GM19395 (cell line): ENCODE measurements around the gene QRICH1.
"Not testable (repeated sequence)": the region's sequence is repeated elsewhere in the genome, so short reads cannot be mapped to it uniquely, and the experiment has no call there.

Experiments
- ATAC-seq: cut with Tn5 transposase; IDR thresholded peaks from one replicate; pipeline ENCODE4 v1.9.1; 2021; ENCODE audit warnings: mild to moderate bottlenecking, moderate library complexity; ENCODE audit not compliant: unreplicated experiment

Gene QRICH1

DNA sequence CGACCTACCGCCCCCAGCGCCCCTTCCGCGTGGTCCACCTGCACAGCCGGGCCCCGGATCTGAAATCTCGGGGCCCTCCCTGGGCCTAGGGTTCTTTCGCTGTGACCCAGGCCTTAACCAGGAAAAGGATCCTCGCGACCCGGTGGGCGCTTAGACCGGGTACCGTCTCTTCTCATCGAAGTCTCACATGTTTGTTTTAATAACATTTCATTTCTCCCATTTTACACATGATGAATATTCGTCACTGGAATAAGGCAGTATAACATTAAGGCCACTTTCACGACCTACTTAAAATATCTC, 75.2 kb downstream of the QRICH1 start:
- no peak for ATAC-seq

DNA sequence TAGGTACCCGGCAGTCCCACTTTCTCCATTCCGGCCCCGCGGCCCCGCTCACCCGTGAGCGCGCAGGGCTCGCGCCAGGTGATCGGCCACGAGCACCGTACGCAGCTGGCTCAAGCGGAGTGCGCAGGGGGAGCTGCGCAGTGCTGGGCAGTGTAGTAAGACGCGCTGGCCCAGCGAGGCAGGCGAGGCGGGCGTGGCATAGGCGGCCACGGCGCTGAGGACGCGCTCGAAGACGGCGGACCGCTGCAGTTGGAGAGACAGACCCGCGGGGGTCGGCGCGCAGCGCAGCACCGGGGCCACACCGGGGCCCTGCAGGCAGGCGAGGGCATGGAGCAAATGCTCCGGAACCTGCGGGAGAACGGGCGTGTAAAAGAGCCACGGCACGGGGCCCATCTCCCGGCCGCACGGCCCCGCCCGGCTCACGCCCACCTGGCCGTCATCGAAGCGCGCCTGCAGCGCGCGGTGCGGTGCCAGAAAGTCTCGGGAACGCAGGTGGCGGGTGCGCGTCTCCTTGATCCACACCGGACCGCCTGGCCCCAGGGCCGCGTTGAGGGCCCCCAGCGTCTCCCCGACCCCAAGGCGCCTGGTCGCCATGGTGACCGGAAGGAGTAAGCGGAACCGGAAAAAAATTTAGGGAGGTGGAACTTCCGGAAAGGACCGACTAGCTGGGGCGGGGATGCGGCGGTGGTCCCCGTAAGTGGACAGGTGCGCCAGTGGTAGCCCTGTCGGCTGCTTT, 75.7 kb downstream of the QRICH1 start, which contains the start of gene DALRD3:
DALRD3 (minus strand) TSS at position 610 of the 736 bp plus-strand sequence; CDS start at position 594, 16 bp downstream.
- no peak for ATAC-seq

DNA sequence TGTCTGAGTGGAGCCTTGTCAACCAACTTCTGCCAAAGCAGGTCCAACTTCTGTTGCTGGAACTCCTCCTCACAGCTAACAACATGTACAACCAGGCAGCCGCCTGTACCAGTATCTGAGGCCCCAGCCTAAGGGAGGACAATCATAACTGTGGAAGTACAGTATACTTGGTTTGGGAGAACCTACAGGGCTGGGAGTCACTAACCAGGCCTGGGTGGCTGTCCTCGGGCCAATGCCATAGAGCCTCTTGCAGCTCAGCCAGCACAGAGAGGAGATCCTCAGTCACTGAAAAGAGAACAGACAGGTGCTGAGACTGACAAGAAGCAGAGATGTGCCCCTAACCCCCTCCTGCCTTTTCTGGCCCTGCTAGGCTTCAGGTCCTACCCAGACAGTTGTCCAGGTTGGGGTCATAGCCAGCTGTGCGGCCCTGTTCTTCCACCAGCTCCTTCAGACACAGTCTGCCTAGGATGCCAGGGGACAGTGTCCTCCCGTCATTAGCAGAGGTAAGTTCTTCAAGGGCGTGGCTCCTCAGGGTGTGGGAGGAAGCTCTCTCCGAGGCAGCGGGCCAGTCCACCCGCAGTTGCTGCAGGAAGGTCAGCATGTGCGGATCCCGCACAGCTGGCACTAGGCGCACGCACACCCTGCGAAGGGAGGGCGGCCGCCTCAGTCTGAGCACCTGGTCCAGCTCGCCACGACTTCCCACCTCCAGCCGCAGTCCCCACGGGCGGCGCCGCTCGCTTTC, 76.5 kb downstream of the QRICH1 start:
- no peak for ATAC-seq

DNA sequence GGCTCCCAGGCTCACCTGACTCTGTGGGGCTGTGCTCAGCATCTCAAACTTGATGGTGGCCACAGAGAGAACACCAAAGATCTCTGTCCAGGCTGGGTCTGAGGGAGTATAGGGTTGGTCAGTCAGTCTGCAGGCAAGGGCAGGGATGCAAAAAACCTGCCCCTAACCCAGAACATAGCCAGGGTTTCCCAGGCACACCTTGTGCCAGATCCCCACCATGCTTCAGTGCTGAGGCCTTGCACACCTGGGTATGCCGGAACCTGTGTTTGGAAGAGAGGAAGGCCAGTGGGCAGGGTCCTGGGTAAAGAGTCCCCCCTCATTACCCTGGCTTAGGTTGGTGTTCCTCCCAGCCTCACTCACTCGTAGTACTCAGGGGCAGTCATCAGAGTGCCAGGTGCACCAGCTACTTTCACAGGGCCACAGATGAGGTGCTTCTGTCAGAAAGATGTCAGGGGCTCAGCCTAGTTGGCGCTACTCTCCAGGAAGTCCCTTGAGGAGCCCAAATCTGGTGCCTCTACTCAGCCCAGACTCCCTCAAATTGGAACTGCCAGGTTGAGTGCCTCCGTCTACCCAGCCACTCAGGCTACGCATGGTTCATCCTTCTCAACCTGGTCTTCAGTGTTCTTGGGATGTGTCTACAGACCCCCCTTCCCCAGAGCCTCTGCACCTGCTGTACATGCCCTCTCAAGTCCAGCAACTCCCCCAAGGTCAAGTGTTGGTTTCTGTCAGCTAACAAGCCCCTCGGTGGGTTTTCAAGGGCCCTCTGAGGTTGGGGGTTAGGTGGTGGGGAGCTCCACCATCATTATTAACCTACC, 77.2 kb downstream of the QRICH1 start:
- no peak for ATAC-seq

DNA sequence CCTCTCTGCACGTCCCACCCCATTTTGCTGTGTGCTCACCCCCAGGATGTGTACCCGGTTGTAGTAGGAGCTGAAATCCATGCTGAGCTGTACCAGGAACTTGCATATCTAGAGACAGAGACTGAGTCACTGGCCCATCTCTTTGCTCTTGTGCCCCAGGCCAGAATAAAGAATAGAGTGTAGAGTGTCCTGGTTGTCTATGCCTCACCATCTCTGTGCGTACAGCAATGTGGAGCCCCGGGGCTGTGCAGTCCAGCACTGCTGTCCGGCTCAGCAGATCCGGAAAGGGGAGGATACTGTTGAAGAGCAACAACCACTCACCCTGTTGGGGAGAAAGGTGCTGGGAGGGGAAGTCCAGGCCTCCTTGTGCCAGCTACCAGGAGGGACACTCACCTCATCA, 78.1 kb downstream of the QRICH1 start:
- no peak for ATAC-seq

DNA sequence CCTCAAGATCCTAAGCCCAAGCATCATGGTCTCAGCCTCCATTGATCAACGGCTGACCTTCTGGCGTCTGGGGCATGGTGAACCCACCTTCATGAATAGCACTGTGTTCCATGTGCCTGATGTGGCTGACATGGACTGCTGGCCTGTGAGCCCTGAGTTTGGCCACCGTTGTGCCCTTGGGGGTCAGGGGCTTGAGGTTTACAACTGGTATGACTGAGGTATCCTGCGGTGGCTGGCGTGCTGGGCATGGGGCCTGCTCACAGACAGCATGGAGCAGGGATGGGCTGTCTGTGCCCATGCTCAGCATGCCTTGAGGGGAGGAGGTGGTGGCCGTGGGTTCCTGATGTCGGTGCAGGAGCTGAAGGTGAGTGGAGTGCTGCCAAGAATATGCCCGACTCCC, 78.8 kb downstream of the QRICH1 start:
- no peak for ATAC-seq

DNA sequence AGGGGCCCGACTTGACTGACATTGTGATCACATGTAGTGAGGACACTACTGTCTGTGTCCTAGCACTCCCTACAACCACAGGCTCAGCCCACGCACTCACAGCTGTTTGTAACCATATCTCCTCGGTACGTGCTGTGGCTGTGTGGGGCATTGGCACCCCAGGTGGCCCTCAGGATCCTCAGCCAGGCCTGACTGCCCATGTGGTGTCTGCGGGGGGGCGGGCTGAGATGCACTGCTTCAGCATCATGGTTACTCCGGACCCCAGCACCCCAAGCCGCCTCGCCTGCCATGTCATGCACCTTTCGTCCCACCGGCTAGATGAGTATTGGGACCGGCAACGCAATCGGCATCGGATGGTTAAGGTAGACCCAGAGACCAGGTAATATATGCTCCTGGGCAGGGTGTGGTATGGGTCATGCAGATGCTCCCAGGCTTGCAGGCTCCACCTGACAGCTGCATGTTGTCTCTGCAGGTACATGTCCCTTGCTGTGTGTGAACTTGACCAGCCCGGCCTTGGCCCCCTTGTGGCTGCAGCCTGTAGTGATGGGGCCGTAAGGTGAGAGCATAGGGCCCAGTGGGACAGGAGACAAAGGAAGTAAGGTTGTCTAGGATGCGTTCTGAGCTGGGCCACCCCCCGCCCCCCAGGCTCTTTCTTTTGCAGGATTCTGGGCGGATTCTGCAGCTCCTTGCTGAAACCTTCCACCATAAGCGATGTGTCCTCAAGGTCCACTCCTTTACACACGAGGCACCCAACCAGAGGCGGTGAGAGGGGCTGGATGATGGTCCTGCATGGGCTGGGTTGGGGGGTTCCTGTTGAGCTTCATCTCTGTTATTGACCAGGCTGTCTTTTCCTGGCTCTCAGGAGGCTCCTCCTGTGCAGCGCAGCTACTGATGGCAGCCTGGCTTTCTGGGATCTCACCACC, 79.9 kb downstream of the QRICH1 start:
- ATAC-seq: no peak

DNA sequence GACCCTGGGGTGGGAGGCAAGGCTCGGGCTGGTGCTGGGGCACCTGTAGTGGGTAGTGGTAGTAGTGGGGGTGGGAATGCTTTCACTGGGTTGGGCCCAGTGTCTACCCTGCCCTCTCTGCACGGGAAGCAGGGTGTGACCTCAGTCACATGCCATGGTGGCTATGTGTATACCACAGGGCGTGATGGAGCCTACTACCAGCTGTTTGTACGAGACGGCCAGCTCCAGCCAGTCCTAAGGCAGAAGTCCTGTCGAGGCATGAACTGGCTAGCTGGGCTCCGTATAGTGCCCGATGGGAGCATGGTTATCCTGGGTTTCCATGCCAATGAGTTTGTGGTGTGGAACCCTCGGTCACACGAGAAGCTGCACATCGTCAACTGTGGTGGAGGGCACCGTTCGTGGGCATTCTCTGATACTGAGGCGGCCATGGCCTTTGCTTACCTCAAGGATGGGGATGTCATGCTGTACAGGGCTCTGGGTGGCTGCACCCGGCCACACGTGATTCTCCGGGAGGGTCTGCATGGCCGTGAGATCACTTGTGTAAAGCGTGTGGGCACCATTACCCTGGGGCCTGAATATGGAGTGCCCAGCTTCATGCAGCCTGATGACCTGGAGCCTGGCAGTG, 80.6 kb downstream of the QRICH1 start:
- ATAC-seq: no peak

DNA sequence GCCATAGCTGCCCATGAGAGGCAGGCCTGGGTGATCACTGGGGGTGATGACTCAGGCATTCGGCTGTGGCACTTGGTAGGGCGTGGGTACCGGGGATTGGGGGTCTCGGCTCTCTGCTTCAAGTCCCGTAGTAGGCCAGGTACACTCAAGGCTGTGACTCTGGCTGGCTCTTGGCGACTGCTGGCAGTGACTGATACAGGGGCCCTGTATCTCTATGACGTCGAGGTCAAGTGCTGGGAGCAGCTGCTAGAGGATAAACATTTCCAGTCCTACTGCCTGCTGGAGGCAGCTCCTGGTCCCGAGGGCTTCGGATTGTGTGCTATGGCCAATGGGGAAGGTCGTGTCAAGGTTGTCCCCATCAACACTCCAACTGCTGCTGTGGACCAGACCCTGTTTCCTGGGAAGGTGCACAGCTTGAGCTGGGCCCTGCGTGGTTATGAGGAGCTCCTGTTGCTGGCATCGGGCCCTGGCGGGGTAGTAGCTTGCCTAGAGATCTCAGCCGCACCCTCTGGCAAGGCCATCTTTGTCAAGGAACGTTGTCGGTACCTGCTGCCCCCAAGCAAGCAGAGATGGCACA, 81.3 kb downstream of the QRICH1 start:
- ATAC-seq: no peak

DNA sequence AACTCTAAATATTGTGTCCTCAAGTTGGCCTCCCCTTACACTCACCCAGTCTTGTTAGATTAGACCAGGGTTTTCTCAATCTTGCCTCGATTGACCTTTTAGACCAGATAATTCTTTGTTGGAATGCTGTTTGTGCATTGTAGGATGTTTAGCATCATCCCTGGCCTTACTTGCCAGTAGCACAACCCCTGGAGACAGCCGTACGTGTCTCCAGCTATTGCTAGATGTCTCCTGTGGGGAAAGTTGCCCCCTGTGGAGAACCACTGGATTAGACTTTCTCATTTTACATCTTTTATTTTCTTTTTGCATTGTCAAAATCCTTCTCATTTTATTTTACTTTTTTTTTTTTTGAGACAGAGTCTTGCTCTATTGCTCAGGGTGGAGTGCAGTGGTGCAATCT, 84.5 kb downstream of the QRICH1 start:
- no peak for ATAC-seq

DNA sequence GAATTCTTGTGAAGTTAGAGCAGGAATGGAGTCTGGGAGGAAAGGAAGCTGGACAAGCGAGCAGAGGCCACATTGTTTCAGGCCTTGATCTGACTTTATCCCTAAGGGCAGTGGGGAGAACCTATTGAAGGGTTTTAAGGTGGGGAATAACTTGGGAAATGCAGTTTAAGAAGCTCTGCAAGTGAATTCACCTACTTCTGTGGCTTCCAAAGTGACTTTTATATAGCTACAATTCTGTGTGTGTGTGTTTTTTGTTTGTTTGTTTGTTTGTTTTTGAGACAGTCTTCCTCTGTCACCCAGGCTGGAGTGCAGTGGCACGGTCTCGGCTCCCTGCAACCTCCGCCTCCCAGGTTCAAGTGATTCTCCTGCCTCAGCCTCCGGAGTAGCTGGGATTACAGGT, 85.2 kb downstream of the QRICH1 start:
- ATAC-seq: not testable (repeated sequence)

DNA sequence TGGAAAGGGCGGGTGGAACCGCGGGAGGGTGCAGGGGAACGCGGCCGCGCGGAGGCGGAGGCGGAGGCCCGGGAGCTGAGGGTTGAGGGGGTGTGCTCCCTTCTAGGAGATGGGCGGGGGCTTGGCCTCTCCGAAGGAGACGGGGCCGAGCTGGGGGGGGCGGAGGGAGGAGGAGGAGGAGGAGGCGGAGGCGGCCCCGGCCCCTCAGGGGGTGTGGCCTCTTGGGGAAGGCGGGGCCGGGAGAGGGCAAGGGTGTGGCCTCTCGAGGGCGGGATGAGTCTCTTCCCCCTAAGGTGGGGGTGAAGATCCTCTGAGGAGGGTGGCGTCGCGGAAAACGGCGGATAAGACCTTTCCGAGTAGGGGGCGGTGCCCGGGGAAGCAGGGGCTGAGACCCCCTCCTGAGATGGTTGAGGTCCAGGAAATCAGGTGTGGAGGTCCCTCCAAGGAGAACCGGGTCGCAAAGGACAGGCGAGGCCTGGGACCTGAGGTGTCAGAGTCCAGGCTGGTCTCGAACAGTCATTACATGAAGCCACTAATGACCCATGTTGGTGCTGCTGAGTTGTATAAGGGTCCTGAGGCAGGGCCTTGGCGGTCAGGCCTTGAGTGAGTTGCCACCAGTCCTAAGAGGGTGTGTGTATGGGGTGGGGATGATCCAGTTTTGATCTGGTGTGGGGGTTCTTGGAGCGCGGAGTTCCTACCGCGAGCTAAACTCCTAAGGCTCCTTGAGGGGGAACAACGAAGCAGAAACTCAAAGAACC, 85.9 kb downstream of the QRICH1 start:
- ATAC-seq: peak; percentile 38

DNA sequence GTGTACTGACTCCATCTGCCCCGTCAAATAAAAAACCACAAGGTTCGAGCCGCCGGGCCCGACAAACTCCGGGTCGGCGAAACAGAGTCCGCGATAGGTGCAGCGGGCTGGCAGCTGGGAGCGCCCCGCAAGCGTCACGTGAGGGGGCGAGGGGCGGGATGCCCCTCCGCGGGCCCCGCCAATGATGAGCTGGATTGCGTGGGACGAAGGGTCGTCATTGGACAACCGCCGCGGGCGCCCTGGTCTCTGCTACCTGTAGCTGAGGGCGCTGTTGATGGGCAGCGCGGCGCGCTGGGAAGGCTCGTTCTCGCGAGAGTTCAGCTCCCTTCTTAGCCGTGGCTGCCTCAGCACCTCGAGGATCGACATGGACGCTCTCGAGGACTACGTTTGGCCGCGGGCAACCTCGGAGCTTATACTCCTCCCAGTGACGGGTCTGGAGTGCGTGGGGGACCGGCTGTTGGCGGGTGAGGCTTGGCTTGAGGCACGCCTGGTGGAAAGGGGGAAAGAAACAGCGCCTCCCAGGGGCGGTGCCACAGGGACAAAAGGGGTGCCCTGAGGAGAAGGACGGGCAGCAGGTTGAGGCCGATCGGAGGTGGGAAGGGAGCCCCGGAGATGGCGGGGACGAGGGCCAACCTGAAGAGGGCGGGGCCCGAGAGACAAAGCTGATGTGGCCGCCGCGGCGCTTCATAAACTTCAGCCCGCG, 86.7 kb downstream of the QRICH1 start, which contains the start of gene WDR6:
WDR6 (plus strand) TSS at position 324 of the 703 bp plus-strand sequence; CDS start at position 365, 41 bp downstream.
- ATAC-seq: peak; percentile 81

DNA sequence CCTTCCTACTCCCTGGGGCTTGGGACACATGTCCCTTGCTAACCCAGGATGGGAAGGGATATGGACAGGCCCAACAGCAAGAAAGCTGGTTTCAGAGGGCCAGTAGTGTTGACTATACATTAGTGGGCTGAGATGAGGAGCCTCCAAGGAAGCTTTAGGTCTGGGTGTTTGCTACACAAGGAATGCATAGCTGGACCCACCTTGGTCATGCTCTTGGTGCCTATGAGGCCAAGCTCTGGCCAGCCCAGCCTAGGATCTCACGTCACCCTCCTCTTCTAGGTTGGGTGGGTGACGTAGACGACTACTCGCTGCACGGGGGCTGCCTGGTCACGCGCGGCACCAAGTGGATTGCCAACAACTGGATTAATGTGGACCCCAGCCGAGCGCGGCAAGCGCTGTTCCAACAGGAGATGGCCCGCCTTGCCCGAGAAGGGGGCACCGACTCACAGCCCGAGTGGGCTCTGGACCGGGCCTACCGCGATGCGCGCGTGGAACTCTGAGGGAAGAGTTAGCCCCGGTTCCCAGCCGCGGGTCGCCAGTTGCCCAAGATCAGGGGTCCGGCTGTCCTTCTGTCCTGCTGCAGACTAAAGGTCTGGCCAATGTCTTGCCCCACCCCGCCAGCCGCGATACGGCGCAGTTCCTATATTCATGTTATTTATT, 87.3 kb downstream of the QRICH1 start:
- no peak for ATAC-seq

DNA sequence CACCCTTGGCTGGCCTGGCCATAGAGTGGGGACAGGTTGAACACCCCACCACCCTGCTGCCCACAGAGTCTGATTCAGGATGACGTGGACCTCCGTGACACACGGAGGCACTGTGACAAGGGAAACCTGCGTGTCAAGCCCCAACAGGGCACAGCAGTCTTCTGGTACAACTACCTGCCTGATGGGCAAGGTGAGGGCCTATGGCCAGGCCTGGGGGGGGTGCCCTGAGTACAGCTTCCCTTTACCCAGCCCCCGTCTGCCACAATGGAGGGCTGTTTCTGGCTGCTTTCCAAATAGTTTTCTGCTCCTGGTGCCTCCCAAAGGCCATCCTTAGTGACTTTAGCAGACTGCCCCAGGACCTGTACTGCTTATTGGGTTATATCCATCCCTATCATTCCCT, 87.9 kb downstream of the QRICH1 start:
- ATAC-seq: no peak

DNA sequence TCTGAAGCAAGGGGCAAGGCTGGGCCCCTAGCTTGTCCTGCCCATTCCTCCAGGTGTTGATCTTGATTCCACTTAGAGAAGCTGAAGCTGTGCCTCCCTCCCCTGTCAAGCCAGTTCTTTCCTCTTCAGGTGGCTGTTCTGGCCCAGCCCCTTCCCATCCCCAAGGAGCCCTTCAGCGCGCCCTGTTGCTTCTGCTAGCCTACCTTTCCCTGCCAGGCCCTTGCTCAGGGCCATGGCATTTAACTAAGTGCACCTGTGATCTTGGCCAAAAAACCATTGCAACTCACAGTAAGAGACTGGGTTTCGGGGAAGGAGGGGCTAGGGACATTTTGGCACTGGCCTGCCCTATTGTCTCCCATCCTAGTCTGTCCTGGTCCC, 88.6 kb downstream of the QRICH1 start:
- ATAC-seq: no peak

DNA sequence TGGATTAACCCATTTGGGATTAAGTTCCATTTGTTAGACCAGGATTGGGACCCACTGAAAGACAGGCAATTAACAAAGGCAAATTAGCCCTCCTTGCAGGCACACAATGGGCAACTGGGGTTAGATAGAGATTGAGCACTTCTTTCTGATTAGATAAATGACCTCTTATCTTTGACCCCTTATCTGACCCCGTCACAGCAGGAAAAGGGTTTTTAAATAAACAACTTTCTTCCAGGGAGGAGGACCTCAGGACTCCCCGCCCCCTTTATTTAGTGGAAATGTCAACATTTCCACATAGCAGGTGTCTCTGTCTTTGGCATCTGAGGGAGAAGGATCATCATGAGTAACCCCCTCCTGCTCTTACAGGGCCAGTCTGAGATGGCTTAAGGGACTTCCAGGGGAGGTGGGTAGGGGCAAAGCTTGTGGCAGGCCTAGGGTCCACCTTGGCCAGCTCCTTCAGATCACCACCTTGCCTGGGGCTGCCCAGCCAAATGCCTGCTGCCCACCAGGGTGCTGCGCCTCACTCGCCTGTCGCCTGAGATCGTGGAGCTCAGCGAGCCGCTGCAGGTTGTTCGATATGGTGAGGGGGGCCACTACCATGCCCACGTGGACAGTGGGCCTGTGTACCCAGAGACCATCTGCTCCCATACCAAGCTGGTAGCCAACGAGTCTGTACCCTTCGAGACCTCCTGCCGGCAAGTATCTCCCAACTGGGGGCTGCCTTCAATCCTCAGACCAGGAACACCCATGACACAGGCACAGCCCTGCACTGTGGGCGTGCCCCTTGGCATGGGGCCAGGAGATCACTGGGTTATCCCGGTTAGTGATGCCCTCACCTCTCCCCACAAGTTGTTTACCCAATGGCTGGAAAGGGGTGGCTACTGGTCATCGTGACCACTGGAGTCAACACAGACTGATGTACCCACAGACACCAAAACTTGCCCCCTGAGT, 89.2 kb downstream of the QRICH1 start:
- ATAC-seq: no peak
